GM12801 (cell line): ENCODE results near the gene SLC35B1.

ENCODE experiments used
- TF ChIP-seq, protein P1 (sequence below): IDR thresholded peaks from one replicate; pipeline ENCODE4 v1.5.1; 2011; ENCODE audit warnings: control low read depth; ENCODE audit not compliant: insufficient read length; ENCODE audit errors: extremely low read depth

Gene SLC35B1

GRCh38 chr17:49749730-49750129 lies 42.0 kb upstream of the SLC35B1 start:
- TF ChIP-seq, protein P1, sequence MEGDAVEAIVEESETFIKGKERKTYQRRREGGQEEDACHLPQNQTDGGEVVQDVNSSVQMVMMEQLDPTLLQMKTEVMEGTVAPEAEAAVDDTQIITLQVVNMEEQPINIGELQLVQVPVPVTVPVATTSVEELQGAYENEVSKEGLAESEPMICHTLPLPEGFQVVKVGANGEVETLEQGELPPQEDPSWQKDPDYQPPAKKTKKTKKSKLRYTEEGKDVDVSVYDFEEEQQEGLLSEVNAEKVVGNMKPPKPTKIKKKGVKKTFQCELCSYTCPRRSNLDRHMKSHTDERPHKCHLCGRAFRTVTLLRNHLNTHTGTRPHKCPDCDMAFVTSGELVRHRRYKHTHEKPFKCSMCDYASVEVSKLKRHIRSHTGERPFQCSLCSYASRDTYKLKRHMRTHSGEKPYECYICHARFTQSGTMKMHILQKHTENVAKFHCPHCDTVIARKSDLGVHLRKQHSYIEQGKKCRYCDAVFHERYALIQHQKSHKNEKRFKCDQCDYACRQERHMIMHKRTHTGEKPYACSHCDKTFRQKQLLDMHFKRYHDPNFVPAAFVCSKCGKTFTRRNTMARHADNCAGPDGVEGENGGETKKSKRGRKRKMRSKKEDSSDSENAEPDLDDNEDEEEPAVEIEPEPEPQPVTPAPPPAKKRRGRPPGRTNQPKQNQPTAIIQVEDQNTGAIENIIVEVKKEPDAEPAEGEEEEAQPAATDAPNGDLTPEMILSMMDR, result no peak

DNA sequence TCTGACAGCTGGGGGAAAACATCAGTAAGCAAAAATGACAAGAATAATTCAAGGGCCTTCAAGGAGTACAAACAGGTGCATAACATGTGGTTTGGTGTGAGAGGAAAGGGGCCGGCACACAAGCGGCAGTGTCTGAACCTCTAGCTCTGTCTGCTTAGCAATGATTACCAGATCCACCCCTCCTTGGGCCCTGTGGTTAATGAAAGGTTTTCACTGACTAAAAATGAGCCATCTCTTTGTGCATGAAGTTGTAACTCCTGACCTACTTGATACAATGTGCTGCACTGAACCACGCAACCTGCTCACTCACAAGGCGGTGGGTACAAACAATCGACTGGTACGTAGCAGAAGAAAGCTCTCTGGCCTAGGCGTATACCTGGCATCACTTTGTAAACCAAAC lies 41.0 kb upstream of the SLC35B1 start:
- TF ChIP-seq, protein P1, result no peak

- TF ChIP-seq, protein P1, result no peak
Measured at GRCh38 chr17:49748223-49748622, 40.5 kb upstream of the SLC35B1 start.

GRCh38 chr17:49747632-49748031 lies 39.9 kb upstream of the SLC35B1 start:
- TF ChIP-seq, protein P1, result no peak

- TF ChIP-seq, protein P1, result no peak
Measured at GRCh38 chr17:49746791-49747490, 39.2 kb upstream of the SLC35B1 start.

DNA sequence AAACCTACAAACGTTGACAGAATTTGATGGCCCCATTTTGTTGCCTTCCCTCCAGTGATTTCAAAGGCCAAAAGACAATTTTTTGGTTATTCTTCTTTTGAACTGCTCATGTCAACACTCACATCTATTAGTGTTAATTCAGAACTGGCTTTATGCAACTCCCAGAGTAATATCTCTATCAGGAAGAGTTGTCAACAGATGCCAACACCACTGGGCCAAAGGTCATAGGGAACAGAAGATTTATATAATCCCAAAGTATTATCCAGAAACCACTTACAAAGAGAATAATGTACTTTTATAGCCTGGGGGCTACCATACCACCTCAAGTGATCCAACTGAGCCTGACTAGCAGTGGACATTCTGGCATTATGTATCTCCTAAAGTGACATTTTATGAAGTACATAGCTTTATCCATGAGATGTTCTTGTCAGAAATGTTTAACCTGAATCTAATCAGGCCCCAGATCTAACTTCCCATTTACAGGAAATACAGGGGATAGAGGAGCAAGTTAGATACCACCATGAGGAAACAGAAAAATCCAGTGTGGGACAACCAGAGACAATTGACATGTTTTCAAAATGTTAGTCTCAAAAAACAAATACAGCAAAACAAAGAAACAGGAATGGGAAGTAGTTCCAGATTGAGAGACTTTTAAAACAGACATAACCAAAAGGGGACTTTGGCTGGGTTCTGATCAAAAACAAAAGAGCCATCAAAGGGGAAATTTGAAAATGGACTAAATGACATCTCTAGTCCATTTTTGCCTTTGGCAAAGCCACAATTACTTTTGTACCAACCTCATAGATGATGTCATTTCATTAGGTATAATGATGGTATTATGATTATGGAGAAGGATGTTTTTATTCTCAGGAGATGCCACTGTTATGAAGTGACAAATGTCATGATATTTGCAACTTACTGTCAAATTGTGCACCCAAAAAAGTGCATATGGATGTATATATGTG lies 37.7 kb upstream of the SLC35B1 start:
- TF ChIP-seq, protein P1, result no peak

GRCh38 chr17:49742166-49742638 lies 34.4 kb upstream of the SLC35B1 start:
- TF ChIP-seq, protein P1, result no peak
